Neural cell (in vitro differentiated cells): ENCODE results near the gene TM7SF3. TPM values are rescaled to one million over a fixed set of nuclear protein-coding genes. Genes with fewer than 3 reads are reported as not detected.

ENCODE experiments used
- H2AFZ ChIP-seq: fragments of 200-600, 300-800 bp; sonication (generic), shearing (Covaris generic); 2 replicates; pipeline ENCODE4 v1.6.0; 2014; ENCODE audit warnings: low read depth, mild to moderate bottlenecking, antibody characterized with exemption, low read length, moderate library complexity
- H3F3A ChIP-seq: fragments of 200-600 bp; shearing (Covaris generic); 2 replicates; pipeline ENCODE4 v1.6.1; 2016; ENCODE audit warnings: mild to moderate bottlenecking, moderate library complexity, mixed read lengths, antibody characterized with exemption, low read length; ENCODE audit not compliant: insufficient read depth, poor library complexity, severe bottlenecking
- H3K27ac ChIP-seq: fragments of 200-600, 300-800 bp; sonication (generic), shearing (Covaris generic); 2 replicates; pipeline ENCODE4 v1.5.1; 2014; ENCODE audit warnings: mild to moderate bottlenecking, low read length, moderate library complexity
- H3K27me3 ChIP-seq: fragments of 300-800, 200-600 bp; sonication (generic), shearing (Covaris generic); 2 replicates; pipeline ENCODE4 v1.6.0; 2014; ENCODE audit warnings: mild to moderate bottlenecking, low read depth, low read length, moderate library complexity; ENCODE audit not compliant: insufficient read depth
- H3K36me3 ChIP-seq: fragments of 300-800, 200-600 bp; sonication (generic), shearing (Covaris generic); 2 replicates; pipeline ENCODE4 v1.5.1; 2014; ENCODE audit warnings: mild to moderate bottlenecking, antibody characterized with exemption, low read length, moderate library complexity; ENCODE audit not compliant: insufficient read depth
- H3K4me2 ChIP-seq: fragments of 300-800, 200-600 bp; sonication (generic), shearing (Covaris generic); 2 replicates; pipeline ENCODE4 v1.6.0; 2014; ENCODE audit warnings: mild to moderate bottlenecking, low read length
- H3K4me3 ChIP-seq: fragments of 300-800, 200-600 bp; sonication (generic), shearing (Covaris generic); 2 replicates; pipeline ENCODE4 v1.5.1; 2014; ENCODE audit warnings: mild to moderate bottlenecking, low read length, moderate library complexity
- H3K79me2 ChIP-seq: fragments of 200-600 bp; shearing (Covaris generic); replicated peaks from 2 replicates; pipeline ENCODE4 v1.6.0; 2014; ENCODE audit warnings: mild to moderate bottlenecking, low read length, moderate library complexity; ENCODE audit not compliant: insufficient read depth
- H3K9ac ChIP-seq: fragments of 300-800, 200-600 bp; sonication (generic), shearing (Covaris generic); 2 replicates; pipeline ENCODE4 v1.6.1; 2016; ENCODE audit warnings: mild to moderate bottlenecking, low read length, mixed read lengths
- H3K9me2 ChIP-seq: fragments of 200-600 bp; shearing (Covaris generic); 2 replicates; pipeline ENCODE4 v1.6.1; 2016; ENCODE audit warnings: mild to moderate bottlenecking, low read length, mixed read lengths; ENCODE audit not compliant: insufficient read depth
- H3K9me3 ChIP-seq: fragments of 200-600, 300-800 bp; sonication (generic), shearing (Covaris generic); 2 replicates; pipeline ENCODE4 v1.6.1; 2016; ENCODE audit warnings: mild to moderate bottlenecking, mixed run types, low read length, moderate library complexity, mixed read lengths
- H4K20me1 ChIP-seq: fragments of 200-600 bp; shearing (Covaris generic); 2 replicates; pipeline ENCODE4 v1.6.1; 2016; ENCODE audit warnings: mild to moderate bottlenecking, mixed run types; ENCODE audit not compliant: insufficient read depth
- CTCF ChIP-seq: fragments of 450-650 bp; IDR thresholded peaks from 2 replicates; pipeline ENCODE4 v1.5.1; 2014; ENCODE audit warnings: antibody characterized with exemption, mild to moderate bottlenecking, moderate library complexity; ENCODE audit not compliant: poor library complexity, severe bottlenecking
- EP300 ChIP-seq: fragments of 450-650 bp; conservative IDR thresholded peaks from 2 replicates; pipeline ENCODE4 v1.6.1; 2014; ENCODE audit warnings: antibody characterized with exemption, mild to moderate bottlenecking, moderate library complexity; ENCODE audit not compliant: poor library complexity, severe bottlenecking
- EZH2 ChIP-seq: fragments of 200-600, 300-800 bp; shearing (Covaris generic), sonication (generic); IDR thresholded peaks from 2 replicates; pipeline ENCODE4 v1.6.1; 2014; ENCODE audit warnings: antibody characterized with exemption, low read length, borderline replicate concordance, mild to moderate bottlenecking; ENCODE audit not compliant: insufficient read depth, poor library complexity, severe bottlenecking
- MXI1 ChIP-seq: fragments of 450-650 bp; conservative IDR thresholded peaks from 2 replicates; pipeline ENCODE4 v1.6.1; 2014; ENCODE audit warnings: antibody characterized with exemption, mild to moderate bottlenecking; ENCODE audit not compliant: poor library complexity, severe bottlenecking
- POLR2AphosphoS5 ChIP-seq: IDR thresholded peaks from 2 replicates; pipeline ENCODE4 v1.6.1; 2012
- RAD21 ChIP-seq: fragments of 450-650 bp; conservative IDR thresholded peaks from 2 replicates; pipeline ENCODE4 v1.6.1; 2014; ENCODE audit warnings: antibody characterized with exemption, mild to moderate bottlenecking, moderate library complexity
- REST ChIP-seq: IDR thresholded peaks from 2 replicates; pipeline ENCODE4 v1.6.1; 2012; ENCODE audit warnings: borderline replicate concordance
- SMC3 ChIP-seq: fragments of 450-650 bp; conservative IDR thresholded peaks from 2 replicates; pipeline ENCODE4 v1.6.1; 2014; ENCODE audit warnings: antibody characterized with exemption, mild to moderate bottlenecking, moderate library complexity; ENCODE audit not compliant: poor library complexity
- TAF1 ChIP-seq: IDR thresholded peaks from 2 replicates; pipeline ENCODE4 v1.6.1; 2012; ENCODE audit warnings: low read depth
- polyA plus RNA-seq: library from polyadenylated mRNA; depleted of rRNA; stranded (reverse); fragments of >200 nt; gene quantifications from 2 replicates; pipeline ENCODE4 v1.2.3, GENCODE V29; 2014

TM7SF3 gene
- polyA plus RNA-seq, 1 donor from 2014 or later = 30.0 TPM

- Histone ChIP-seq H3K9ac (no peak overlapping the region), H4K20me1 (no peaks in the 10 kb centered on the region), H3K27me3 (no peaks in the 10 kb centered on the region), H3K4me3 (peak overlapping the region; percentile 84), H3K4me2 (peak overlapping the region; percentile 41), H3K79me2 (peaks cover 82% of the 10 kb centered on the region), H3K9me3 (no peaks in the 10 kb centered on the region), H2AFZ (no peak overlapping the region), H3K27ac (no peak overlapping the region), H3F3A (peaks cover 5% of the 10 kb centered on the region), H3K9me2 (no peaks in the 10 kb centered on the region), H3K36me3 (no peaks in the 10 kb centered on the region)
- TF ChIP-seq RAD21 (no peak), EP300 (no peak), POLR2AphosphoS5 (no peak), MXI1 (no peak), REST (no peak), TAF1 (no peak), EZH2 (no peak), CTCF (no peak), SMC3 (no peak)
These were observed 73.5 kb downstream of the TM7SF3 start for GRCh38 chr12:26940516-26941214.

GRCh38 chr12:26939953-26940352, 74.2 kb downstream of the TM7SF3 start:
- no peak overlapping the region for H2AFZ ChIP-seq
- peak overlapping the region; percentile 41 for H3K4me2 ChIP-seq

More at GRCh38 chr12:26939953-26940352, 74.2 kb downstream of the TM7SF3 start:
- H3K9me2 ChIP-seq = no peaks in the 10 kb centered on the region
- H3K9me3 ChIP-seq = no peaks in the 10 kb centered on the region
- H3K36me3 ChIP-seq = no peaks in the 10 kb centered on the region
- no peak for TF ChIP-seq MXI1
- TF ChIP-seq RAD21 = no peak
- TF ChIP-seq POLR2AphosphoS5 = no peak
- TF ChIP-seq TAF1 = no peak
- TF ChIP-seq CTCF = no peak
- no peak for TF ChIP-seq REST
- no peak for TF ChIP-seq SMC3
- no peaks in the 10 kb centered on the region for H4K20me1 ChIP-seq
- peak overlapping the region; percentile 84 for H3K4me3 ChIP-seq
- no peak overlapping the region for H3K27ac ChIP-seq
- H3K9ac ChIP-seq = no peak overlapping the region
- H3K27me3 ChIP-seq = no peaks in the 10 kb centered on the region
- peaks cover 82% of the 10 kb centered on the region for H3K79me2 ChIP-seq
- H3F3A ChIP-seq = peaks cover 5% of the 10 kb centered on the region
